Tongue (tissue), 2 donors: ENCODE data around the gene GSTM2. TPM values are rescaled to one million over a fixed set of nuclear protein-coding genes. Genes with fewer than 3 reads are reported as not detected.

Experiments
- DNase-seq: peaks from one replicate; pipeline ENCODE4 v3.0.0-alpha.2; 2015
- total RNA-seq: library from RNA; depleted of rRNA; stranded (reverse); fragments of >200 nt; gene quantifications from one replicate; pipeline ENCODE4 v1.2.3, GENCODE V29; 2014

Gene GSTM2
- total RNA-seq, 1 donor from 2014 or later, result 62.2 TPM

DNA sequence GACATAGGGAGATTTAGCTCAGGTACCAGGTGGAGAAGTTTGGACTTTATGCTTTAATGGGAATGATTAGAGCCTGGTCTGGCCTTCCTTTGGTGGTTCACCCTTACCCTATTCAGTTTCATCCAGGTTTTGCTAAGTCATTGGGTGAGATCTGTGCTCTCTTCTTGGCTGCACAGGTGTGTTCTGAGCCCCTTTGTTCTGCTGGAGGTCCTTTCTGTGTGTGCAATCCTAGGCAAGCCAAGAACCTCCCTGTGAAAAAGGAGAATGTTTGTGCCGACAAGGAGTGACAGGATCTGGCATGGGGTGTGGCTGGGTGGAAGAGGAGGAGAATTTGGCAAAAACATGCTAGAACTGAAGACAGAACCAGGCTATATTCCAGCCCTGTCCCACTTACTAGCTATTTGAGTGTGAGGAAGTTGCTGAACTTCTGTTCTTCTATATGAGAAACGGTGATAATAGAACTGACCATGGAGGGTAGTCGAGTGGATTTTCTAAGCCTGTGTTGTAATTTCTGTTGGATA, 48.8 kb downstream of the GSTM2 start:
- DNase-seq, result no peak

- no peak for DNase-seq
These were observed 49.9 kb downstream of the GSTM2 start for GRCh38 chr1:109717729-109718128.

DNA sequence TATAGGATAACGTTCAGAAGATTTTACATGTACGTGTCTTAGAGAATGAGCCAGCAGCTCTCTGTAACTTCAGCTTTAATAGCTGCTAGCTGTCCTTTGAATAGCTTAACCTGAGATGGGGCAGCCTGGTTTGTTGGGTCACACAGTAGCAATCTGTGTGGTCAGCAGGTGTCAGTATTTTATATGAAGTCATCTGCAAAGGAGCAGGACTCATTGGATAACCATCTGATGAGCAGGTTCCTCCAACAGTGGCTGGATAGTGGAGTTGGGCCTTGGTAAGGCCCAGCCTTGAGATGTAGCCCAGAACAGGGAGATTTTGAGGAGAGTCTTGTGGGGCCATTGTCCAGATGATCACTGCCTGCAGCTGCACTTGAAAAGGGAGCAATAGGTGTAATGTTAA, 50.6 kb downstream of the GSTM2 start:
- DNase-seq, result no peak

GRCh38 chr1:109719337-109719837, 51.5 kb downstream of the GSTM2 start:
- no peak for DNase-seq

DNA sequence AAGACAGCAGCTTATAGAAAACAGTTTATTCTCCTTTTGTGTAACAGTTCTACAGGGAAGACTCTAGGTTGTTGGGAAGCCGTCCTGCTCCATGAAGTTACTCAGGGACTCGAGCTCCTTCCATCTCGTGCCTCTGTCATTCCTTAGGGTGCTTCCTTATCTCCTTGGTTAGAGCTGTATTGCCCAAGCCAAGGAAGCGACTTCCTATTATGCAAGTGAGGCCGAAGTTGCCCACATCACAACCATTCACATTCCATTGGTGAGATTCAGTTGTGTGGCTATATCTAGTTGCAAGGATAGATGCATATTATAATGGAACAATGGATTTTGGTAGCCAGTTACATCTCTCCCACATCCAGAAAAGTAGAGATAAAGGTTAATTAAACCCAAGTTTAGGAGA, 53.2 kb downstream of the GSTM2 start:
- no peak for DNase-seq

- DNase-seq, result no peak
These were observed 54.1 kb downstream of the GSTM2 start for GRCh38 chr1:109721971-109722370.

GRCh38 chr1:109722908-109723691, 55.2 kb downstream of the GSTM2 start:
- DNase-seq, result no peak

Other genes with a start within 250 kb of the GSTM2 start
- 25.7 TPM for gene PSMA5, start 241.6 kb upstream of the GSTM2 start, total RNA-seq
- gene SYPL2, start 201.5 kb upstream of the GSTM2 start, total RNA-seq, result 61.5 TPM
- gene ATXN7L2, start 184.2 kb upstream of the GSTM2 start, total RNA-seq, result 2.2 TPM
- gene CYB561D1, start 174.0 kb upstream of the GSTM2 start, total RNA-seq, result 6.3 TPM
- 9.1 TPM for gene AMIGO1, start 158.3 kb upstream of the GSTM2 start, total RNA-seq
- gene GPR61, start 128.2 kb upstream of the GSTM2 start, total RNA-seq, result 0.62 TPM
- 10.1 TPM for gene GNAI3, start 119.4 kb upstream of the GSTM2 start, total RNA-seq
- 0.21 TPM for gene GNAT2, start 48.4 kb upstream of the GSTM2 start, total RNA-seq
- gene AMPD2, start 48.2 kb upstream of the GSTM2 start, total RNA-seq, result 39.3 TPM
- 11.4 TPM for gene GSTM4, start 12.0 kb upstream of the GSTM2 start, total RNA-seq
- gene GSTM1, start 19.8 kb downstream of the GSTM2 start, total RNA-seq, result not detected
- 4.4 TPM for gene GSTM5, start 44.2 kb downstream of the GSTM2 start, total RNA-seq
- 48.0 TPM for gene GSTM3, start 73.0 kb downstream of the GSTM2 start, total RNA-seq
- gene EPS8L3, start 95.9 kb downstream of the GSTM2 start, total RNA-seq, result not detected
- 16.5 TPM for gene CSF1, start 242.8 kb downstream of the GSTM2 start, total RNA-seq